ENCODE results near the gene RAD54L.
A peak's percentile ranks its signal among the peaks of the same experiment; 100 is the strongest.
"Not testable (repeated sequence)": the region's sequence is repeated elsewhere in the genome, so short reads cannot be mapped to it uniquely, and the experiment has no call there.

RAD54L gene

DNA sequence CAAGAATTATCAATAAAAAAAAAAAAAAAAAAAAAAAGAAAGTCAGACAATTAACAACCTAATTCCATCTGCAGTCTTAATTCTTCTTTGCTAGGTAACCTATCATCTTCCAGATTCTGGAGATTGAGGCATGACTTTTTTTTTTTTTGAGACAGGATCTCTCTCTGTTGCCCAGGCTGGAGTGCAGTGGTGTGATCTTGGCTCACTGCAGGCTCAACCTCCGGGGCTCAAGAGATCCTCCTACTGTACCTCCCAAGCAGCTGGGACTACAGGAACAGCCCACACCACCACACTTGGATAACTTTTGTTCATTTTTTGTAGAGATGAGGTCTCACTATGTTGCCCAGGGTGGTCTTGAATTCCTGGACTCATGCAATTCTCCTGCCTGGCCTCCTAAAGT lies 4.6 kb upstream of the RAD54L start:
- DNase-seq (ENCODE audit: low read depth in 2 of 2) = no peak

DNA sequence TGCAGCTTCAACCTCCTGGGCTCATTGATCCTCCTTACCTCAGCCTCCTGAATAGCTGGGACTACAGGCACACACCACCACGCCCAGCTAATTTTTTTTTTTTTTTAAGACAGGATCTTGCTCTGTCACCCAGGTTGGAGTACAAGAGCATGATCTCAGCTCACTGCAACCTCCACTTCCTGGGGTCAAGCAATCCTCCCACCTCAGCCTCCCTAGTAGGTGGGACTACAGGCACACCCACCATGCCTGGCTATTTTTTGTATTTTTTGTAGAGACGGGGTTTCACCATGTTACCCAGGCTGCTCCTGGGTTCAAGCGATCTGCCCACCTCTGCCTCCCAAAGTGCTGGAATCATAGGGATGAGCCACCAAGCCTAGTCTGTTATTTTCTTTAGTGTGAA lies 3.7 kb upstream of the RAD54L start:
- H3K4me3 ChIP-seq (replicated peaks in 1 of 2; ENCODE audit: low read depth in 2 of 2, low read length in 2 of 2); DNase-seq (ENCODE audit: low read depth in 2 of 2): not testable (repeated sequence)

More for the DNA sequence above, 4.6 kb upstream of the RAD54L start:
- no peak overlapping the region for H3K4me3 ChIP-seq (replicated peaks in 1 of 2; ENCODE audit: low read depth in 2 of 2, low read length in 2 of 2)
- TF ChIP-seq, protein P1, sequence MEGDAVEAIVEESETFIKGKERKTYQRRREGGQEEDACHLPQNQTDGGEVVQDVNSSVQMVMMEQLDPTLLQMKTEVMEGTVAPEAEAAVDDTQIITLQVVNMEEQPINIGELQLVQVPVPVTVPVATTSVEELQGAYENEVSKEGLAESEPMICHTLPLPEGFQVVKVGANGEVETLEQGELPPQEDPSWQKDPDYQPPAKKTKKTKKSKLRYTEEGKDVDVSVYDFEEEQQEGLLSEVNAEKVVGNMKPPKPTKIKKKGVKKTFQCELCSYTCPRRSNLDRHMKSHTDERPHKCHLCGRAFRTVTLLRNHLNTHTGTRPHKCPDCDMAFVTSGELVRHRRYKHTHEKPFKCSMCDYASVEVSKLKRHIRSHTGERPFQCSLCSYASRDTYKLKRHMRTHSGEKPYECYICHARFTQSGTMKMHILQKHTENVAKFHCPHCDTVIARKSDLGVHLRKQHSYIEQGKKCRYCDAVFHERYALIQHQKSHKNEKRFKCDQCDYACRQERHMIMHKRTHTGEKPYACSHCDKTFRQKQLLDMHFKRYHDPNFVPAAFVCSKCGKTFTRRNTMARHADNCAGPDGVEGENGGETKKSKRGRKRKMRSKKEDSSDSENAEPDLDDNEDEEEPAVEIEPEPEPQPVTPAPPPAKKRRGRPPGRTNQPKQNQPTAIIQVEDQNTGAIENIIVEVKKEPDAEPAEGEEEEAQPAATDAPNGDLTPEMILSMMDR (IDR thresholded peaks at IDR 0.05; ENCODE audit: low read depth, low read length) = no peak

DNA sequence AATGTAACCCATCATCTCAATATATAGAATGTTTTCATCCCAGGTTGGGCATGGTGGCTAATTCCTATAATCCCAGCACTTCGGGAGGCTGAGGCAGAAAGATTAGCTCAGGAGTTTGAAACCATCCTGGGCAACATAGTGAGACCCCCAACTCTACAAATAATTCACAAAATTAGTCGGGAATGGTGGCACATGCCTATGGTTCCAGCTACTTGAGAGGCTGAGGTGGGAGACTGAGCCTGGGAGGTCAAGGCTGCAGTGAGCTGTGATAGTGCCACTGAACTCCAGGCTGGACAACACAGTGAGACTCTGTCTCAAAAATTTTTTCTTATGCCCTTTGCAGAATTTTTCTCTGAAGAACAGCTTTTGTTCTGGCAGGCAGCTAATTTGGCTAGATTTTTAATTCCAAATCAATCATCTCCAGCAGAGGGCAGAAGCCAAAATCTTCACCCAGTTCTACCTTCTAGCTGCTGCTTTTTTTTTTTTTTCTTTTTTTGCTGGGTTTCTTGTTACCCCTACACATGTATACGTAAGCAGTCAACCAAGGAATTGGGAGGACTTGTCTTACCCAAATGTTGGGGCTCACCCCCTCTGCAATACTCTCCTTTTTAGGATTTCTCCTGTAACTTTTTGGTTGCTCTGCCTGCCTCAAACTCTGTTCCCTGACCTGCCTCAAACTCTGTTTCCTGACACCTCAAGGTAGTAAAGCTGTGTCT lies 2.7 kb upstream of the RAD54L start:
- DNase-seq (ENCODE audit: low read depth in 2 of 2) = peak; percentile 49 to 56
- TF ChIP-seq, protein P1 (IDR thresholded peaks at IDR 0.05; ENCODE audit: low read depth, low read length) = peak; percentile 38
- no peak overlapping the region for H3K4me3 ChIP-seq (replicated peaks in 1 of 2; ENCODE audit: low read depth in 2 of 2, low read length in 2 of 2)

DNA sequence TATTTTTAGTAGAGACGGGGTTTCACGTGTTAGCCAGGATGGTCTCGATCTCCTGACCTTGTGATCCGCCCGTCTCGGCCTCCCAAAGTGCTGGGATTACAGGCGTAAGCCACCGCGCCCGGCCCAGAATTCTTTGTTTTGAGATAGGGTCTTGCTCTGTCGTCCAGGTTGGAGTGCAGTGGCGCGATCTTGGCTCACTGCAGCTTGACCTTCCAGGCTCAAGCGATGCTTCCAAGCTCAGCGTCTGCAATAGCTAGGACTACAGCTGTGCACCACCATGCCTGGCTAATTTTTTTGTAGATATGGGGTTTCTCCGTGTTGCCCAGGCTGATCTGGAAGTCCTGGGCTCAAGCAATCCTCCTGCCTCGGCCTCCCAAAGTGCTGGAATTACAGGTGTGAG lies 1.4 kb upstream of the RAD54L start:
- H3K4me3 ChIP-seq (replicated peaks in 1 of 2; ENCODE audit: low read depth in 2 of 2, low read length in 2 of 2) = not testable (repeated sequence)

DNA sequence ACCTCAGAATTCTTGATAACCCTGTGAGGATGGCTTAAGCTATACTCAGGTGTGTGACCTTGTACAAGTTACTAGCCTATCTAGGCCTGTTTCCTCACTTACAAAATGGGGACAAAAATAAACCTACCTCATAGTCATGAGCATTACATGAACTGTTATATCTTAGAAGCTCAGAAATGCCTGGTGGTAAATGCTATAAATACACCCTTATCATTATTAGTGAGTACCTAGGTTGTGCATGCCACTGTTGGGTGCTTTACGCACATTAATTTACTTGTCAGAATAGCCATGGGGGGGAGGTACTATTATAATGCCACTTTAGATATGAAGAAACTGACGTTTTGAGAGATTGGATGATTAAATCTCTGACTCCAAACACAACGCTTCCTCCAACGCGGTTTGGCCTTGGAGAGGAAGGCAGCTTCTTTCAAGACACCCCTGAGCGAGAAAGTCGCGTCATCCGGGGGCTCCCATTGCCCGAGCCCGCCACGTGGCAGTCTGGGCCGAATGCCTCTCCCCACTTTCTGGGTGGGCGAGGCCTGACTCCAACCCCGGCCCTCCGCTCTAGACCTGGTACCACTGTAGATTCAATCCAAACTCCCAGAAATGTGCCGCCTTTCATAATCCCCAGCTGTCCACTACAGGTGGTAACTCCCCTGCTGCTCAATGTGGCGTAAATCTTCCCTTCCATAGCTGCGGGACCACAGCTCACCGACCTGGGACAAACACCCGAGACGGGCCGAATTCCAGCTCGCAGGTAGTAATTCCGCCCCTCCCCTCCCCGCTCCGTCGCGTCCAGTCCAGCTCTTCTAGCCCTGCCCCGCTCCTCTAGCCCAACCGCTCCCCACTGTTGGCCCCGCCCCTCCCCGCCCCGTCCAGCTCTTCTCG lies 771 bp upstream of the RAD54L start:
- peak; percentile 49 to 55 for DNase-seq (ENCODE audit: low read depth in 2 of 2)

More for the DNA sequence above, 1.4 kb upstream of the RAD54L start:
- DNase-seq (ENCODE audit: low read depth in 2 of 2) = not testable (repeated sequence)

DNA sequence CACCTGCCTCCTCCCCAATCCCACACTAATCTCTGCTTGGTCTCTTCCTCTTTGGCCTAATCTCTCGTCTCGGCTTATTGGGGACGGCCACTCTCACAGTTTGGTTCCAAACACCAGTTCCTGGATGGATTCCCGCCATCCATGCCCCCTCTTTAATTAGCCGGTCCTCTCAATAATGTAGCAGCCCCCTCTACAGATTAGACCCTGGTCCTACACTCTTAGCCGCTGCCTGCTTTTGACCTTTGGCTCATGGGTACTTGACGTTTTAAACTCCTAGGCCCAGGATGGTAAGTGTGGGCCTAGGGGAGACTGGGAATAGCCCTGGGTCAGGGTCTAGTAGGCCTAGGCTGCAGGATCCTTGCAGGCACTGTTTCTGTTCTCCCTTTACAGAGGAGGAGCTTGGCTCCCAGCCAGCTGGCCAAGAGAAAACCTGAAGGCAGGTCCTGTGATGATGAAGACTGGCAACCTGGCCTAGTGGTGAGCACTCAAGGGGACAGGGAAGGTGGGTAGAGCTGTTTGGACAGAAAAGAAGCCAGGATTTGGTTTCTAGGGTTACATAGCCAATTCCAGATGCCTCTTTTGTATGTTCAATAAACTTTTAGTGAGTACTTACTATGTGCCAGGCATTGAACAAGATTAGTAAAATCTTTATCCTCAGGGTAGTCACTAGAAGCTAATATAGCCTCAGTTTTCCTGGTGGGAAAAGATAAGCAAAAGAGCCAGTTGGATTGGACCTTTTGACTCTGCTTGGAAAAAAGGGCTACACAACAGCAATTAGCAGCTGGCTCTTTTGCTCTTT lies 758 bp downstream of the RAD54L start:
- H3K4me3 ChIP-seq (replicated peaks in 1 of 2; ENCODE audit: low read depth in 2 of 2, low read length in 2 of 2) = peak overlapping the region; percentile 71 to 78
- TF ChIP-seq, protein P1 (IDR thresholded peaks at IDR 0.05; ENCODE audit: low read depth, low read length) = peak; percentile 9
- DNase-seq (ENCODE audit: low read depth in 2 of 2) = peak in 1 of 2 donors; percentile 28

More for the DNA sequence above, 771 bp upstream of the RAD54L start:
- peak overlapping the region; percentile 72 to 78 for H3K4me3 ChIP-seq (replicated peaks in 1 of 2; ENCODE audit: low read depth in 2 of 2, low read length in 2 of 2)
- TF ChIP-seq, protein P1 (IDR thresholded peaks at IDR 0.05; ENCODE audit: low read depth, low read length) = no peak

DNA sequence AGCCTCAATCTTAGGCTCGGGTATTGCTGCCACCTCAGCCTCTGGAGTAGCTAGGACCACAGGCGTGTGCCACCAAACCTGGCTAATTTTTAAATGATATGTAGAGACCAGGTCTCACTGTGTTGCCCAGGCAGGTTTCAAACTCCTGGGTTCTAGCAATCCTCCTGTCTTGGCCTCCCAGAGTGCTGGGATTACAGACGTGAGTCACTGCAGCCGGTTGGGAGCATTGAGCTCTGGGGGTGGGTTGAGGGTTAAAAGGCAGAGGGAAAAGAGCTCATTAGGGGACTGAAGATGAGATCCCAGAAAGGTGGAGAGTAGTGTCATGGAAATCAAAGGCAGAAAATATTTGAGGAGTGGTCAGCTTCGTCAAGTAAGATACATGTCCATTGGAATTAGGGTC lies 7.1 kb downstream of the RAD54L start:
- TF ChIP-seq, protein P1 (IDR thresholded peaks at IDR 0.05; ENCODE audit: low read depth, low read length) = no peak
- no peak for DNase-seq (ENCODE audit: low read depth in 2 of 2)
- no peak overlapping the region for H3K4me3 ChIP-seq (replicated peaks in 1 of 2; ENCODE audit: low read depth in 2 of 2, low read length in 2 of 2)
